Measurements from ENCODE around the gene LTK.

DNA sequence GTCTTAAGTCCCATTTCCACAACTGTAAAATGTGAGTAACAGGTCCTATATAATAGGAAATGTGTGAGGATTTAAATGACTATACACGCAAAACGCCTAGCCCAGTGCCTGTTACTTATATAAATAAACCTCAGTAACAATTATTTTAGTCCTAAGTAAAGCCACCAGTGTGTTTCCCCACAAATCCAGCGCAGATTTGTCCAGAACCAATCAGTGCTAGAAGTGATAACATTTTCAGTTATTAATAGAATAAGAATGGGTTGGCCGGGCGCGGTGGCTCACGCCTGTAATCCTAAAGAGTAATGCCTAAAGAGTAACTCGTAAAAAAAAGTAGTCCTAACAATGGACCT, 29.9 kb upstream of the LTK start:
- TF ChIP-seq POLR2A (IDR thresholded peaks at IDR 0.05; ENCODE audit: low read depth, low read length) = no peak
- TF ChIP-seq TAF1 (IDR thresholded peaks at IDR 0.05; ENCODE audit: low read depth, low read length) = no peak
- no peak for TF ChIP-seq PAX5 (IDR thresholded peaks at IDR 0.05; ENCODE audit: insufficient read depth, low read length, severe bottlenecking)
- no peak for TF ChIP-seq POLR2AphosphoS5 (IDR thresholded peaks at IDR 0.05; ENCODE audit: low read depth, low read length)
- no peak for TF ChIP-seq SPI1 (IDR thresholded peaks at IDR 0.05; ENCODE audit: low read depth, low read length)
- TF ChIP-seq POU2F2 (IDR thresholded peaks at IDR 0.05; ENCODE audit: low read depth, low read length) = no peak

Measured in GM12891 (cell line).